Measurements from ENCODE around the gene ANGPTL8. TPM values are rescaled to one million over a fixed set of nuclear protein-coding genes. Genes with fewer than 3 reads are reported as not detected.

The ANGPTL8 gene
- total and polyA plus RNA-seq, 2 of the 13 experiments (the other 11 are each of a cell fraction or from before 2014, with no cell fraction given) = 27.3 to 243 TPM

DNA sequence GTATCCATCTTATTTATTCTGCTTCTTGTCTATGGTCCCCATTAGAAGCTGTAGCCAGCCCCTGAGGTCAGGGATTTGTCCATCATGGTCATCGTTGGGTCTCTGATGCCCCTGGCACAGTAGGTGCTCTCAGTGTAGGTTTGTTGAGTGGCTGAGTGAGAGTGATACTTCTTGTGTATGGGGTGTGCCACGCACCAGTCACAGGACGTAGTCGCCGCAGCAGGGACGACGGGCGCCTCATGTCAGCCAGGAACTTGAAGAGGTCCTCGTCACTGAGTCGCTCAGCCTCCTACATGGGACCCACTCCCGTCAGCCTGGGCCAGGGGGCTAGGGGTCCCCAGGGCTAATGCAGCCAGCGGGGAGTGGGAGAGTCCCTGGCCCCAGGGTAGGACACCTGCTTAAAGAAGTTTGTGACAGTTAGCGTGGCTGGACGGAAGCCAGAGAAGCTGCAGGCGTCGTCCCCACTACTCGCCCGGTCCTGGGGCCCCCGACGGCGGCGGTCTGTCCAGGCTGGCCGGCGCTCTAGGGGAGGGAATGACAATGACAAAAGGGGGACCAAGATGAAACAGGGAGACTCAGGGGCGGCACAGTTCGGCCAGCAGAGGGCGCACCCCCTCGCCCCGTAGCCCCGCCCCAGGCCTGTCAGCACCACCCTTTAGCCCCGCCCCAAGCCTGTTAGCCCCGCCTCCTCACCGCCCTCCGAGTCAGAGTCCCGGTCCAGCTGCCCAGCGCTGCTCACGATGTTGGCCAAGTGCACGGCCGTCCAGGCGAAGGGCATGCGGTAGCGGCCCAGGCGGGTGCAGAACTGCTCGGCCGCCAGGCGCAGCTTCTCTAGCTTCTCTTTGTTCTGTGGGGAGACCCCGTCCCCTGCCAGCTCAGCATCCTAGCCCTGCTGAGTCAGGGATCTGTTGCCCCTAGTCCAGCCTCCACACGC, 3.7 kb downstream of the ANGPTL8 start (continued):
- TF ChIP-seq, protein P1, sequence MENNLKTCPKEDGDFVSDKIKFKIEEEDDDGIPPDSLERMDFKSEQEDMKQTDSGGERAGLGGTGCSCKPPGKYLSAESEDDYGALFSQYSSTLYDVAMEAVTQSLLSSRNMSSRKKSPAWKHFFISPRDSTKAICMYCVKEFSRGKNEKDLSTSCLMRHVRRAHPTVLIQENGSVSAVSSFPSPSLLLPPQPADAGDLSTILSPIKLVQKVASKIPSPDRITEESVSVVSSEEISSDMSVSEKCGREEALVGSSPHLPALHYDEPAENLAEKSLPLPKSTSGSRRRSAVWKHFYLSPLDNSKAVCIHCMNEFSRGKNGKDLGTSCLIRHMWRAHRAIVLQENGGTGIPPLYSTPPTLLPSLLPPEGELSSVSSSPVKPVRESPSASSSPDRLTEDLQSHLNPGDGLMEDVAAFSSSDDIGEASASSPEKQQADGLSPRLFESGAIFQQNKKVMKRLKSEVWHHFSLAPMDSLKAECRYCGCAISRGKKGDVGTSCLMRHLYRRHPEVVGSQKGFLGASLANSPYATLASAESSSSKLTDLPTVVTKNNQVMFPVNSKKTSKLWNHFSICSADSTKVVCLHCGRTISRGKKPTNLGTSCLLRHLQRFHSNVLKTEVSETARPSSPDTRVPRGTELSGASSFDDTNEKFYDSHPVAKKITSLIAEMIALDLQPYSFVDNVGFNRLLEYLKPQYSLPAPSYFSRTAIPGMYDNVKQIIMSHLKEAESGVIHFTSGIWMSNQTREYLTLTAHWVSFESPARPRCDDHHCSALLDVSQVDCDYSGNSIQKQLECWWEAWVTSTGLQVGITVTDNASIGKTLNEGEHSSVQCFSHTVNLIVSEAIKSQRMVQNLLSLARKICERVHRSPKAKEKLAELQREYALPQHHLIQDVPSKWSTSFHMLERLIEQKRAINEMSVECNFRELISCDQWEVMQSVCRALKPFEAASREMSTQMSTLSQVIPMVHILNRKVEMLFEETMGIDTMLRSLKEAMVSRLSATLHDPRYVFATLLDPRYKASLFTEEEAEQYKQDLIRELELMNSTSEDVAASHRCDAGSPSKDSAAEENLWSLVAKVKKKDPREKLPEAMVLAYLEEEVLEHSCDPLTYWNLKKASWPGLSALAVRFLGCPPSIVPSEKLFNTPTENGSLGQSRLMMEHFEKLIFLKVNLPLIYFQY (CRISPR knock-in tag; IDR thresholded peaks at IDR 0.05; ENCODE audit: borderline replicate concordance) = 0 out of 2 replicates have a peak, but pooled peaks have one; percentile 18
- TF ChIP-seq MTF1 (CRISPR knock-in tag; IDR thresholded peaks at IDR 0.05) (no peak), JARID2 (CRISPR knock-in tag; IDR thresholded peaks at IDR 0.05; ENCODE audit: insufficient replicate concordance) (peak; percentile 20), ZNF816 (CRISPR knock-in tag; IDR thresholded peaks at IDR 0.05; ENCODE audit: borderline replicate concordance) (no peak), SCMH1 (CRISPR knock-in tag; IDR thresholded peaks at IDR 0.05; ENCODE audit: borderline replicate concordance) (no peak), MAF1 (CRISPR knock-in tag; IDR thresholded peaks at IDR 0.05; ENCODE audit: borderline replicate concordance) (no peak)
- TF ChIP-seq, protein P2, sequence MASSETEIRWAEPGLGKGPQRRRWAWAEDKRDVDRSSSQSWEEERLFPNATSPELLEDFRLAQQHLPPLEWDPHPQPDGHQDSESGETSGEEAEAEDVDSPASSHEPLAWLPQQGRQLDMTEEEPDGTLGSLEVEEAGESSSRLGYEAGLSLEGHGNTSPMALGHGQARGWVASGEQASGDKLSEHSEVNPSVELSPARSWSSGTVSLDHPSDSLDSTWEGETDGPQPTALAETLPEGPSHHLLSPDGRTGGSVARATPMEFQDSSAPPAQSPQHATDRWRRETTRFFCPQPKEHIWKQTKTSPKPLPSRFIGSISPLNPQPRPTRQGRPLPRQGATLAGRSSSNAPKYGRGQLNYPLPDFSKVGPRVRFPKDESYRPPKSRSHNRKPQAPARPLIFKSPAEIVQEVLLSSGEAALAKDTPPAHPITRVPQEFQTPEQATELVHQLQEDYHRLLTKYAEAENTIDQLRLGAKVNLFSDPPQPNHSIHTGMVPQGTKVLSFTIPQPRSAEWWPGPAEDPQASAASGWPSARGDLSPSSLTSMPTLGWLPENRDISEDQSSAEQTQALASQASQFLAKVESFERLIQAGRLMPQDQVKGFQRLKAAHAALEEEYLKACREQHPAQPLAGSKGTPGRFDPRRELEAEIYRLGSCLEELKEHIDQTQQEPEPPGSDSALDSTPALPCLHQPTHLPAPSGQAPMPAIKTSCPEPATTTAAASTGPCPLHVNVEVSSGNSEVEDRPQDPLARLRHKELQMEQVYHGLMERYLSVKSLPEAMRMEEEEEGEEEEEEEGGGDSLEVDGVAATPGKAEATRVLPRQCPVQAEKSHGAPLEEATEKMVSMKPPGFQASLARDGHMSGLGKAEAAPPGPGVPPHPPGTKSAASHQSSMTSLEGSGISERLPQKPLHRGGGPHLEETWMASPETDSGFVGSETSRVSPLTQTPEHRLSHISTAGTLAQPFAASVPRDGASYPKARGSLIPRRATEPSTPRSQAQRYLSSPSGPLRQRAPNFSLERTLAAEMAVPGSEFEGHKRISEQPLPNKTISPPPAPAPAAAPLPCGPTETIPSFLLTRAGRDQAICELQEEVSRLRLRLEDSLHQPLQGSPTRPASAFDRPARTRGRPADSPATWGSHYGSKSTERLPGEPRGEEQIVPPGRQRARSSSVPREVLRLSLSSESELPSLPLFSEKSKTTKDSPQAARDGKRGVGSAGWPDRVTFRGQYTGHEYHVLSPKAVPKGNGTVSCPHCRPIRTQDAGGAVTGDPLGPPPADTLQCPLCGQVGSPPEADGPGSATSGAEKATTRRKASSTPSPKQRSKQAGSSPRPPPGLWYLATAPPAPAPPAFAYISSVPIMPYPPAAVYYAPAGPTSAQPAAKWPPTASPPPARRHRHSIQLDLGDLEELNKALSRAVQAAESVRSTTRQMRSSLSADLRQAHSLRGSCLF (CRISPR knock-in tag; IDR thresholded peaks at IDR 0.05; ENCODE audit: borderline replicate concordance) = no peak
- TF ChIP-seq, protein P3, sequence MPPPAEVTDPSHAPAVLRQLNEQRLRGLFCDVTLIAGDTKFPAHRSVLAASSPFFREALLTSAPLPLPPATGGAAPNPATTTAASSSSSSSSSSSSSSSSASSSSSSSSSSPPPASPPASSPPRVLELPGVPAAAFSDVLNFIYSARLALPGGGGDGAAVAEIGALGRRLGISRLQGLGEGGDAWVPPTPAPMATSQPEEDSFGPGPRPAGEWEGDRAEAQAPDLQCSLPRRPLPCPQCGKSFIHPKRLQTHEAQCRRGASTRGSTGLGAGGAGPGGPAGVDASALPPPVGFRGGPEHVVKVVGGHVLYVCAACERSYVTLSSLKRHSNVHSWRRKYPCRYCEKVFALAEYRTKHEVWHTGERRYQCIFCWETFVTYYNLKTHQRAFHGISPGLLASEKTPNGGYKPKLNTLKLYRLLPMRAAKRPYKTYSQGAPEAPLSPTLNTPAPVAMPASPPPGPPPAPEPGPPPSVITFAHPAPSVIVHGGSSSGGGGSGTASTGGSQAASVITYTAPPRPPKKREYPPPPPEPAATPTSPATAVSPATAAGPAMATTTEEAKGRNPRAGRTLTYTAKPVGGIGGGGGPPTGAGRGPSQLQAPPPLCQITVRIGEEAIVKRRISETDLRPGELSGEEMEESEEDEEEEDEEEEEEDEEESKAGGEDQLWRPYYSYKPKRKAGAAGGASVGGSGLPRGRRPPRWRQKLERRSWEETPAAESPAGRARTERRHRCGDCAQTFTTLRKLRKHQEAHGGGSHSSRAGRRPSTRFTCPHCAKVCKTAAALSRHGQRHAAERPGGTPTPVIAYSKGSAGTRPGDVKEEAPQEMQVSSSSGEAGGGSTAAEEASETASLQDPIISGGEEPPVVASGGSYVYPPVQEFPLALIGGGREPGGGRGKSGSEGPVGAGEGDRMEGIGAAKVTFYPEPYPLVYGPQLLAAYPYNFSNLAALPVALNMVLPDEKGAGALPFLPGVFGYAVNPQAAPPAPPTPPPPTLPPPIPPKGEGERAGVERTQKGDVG (CRISPR knock-in tag; IDR thresholded peaks at IDR 0.05; ENCODE audit: borderline replicate concordance) = no peak
- TF ChIP-seq, protein P4, sequence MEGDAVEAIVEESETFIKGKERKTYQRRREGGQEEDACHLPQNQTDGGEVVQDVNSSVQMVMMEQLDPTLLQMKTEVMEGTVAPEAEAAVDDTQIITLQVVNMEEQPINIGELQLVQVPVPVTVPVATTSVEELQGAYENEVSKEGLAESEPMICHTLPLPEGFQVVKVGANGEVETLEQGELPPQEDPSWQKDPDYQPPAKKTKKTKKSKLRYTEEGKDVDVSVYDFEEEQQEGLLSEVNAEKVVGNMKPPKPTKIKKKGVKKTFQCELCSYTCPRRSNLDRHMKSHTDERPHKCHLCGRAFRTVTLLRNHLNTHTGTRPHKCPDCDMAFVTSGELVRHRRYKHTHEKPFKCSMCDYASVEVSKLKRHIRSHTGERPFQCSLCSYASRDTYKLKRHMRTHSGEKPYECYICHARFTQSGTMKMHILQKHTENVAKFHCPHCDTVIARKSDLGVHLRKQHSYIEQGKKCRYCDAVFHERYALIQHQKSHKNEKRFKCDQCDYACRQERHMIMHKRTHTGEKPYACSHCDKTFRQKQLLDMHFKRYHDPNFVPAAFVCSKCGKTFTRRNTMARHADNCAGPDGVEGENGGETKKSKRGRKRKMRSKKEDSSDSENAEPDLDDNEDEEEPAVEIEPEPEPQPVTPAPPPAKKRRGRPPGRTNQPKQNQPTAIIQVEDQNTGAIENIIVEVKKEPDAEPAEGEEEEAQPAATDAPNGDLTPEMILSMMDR (CRISPR knock-in tag; IDR thresholded peaks at IDR 0.05) = peak; percentile 84
- TF ChIP-seq, protein P5, sequence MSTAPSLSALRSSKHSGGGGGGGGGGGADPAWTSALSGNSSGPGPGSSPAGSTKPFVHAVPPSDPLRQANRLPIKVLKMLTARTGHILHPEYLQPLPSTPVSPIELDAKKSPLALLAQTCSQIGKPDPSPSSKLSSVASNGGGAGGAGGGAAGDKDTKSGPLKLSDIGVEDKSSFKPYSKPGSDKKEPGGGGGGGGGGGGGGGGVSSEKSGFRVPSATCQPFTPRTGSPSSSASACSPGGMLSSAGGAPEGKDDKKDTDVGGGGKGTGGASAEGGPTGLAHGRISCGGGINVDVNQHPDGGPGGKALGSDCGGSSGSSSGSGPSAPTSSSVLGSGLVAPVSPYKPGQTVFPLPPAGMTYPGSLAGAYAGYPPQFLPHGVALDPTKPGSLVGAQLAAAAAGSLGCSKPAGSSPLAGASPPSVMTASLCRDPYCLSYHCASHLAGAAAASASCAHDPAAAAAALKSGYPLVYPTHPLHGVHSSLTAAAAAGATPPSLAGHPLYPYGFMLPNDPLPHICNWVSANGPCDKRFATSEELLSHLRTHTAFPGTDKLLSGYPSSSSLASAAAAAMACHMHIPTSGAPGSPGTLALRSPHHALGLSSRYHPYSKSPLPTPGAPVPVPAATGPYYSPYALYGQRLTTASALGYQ (CRISPR knock-in tag; IDR thresholded peaks at IDR 0.05) = no peak

All from HepG2 (cell line).